ENCODE results near the gene NKAIN1. TPM values are rescaled to one million over a fixed set of nuclear protein-coding genes. Genes with fewer than 3 reads are reported as not detected.

NKAIN1 gene
- total and polyA plus RNA-seq, 2 donors (not counting 3 experiments of a cell fraction or from before 2014, with no cell fraction given): 0.29 to 0.40 TPM

DNA sequence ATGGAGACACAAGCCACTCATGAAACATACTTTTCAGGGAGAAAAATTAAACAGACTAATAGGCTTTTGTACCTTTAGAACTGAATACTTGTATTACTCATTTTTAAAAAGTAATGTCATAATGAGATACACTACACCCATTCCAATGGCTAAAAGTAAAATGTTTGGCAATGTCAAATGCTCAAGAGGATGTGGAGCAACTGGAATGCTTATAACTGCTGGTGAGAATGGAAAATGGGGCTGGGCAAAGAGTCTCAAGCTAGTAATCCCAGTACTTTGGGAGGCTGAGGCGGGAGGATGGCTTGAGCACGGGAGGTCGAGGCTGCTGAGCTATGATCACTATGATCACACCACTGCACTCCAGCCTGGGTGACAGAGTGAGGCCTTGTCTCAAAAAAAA is 86.3 kb downstream of the NKAIN1 start:
- no peak overlapping the region for H3K27ac ChIP-seq (ENCODE audit: insufficient read depth, low read depth, low read length)
- no peaks in the 10 kb centered on the region for H3K36me3 ChIP-seq (ENCODE audit: control insufficient read depth in 2 of 2, extremely low read depth in 1 of 2, insufficient read depth in 2 of 2, low read length in 2 of 2)
- no peaks in the 10 kb centered on the region for H4K20me1 ChIP-seq (replicated peaks; ENCODE audit: control insufficient read depth, extremely low read depth, insufficient read depth, low read length)
- no peak overlapping the region for H3K4me3 ChIP-seq (replicated peaks in 1 of 3; ENCODE audit: insufficient read depth in 1 of 3, low read depth in 1 of 3, low read length in 3 of 3)
- no peaks in the 10 kb centered on the region for H3K9me3 ChIP-seq (replicated peaks; ENCODE audit: control insufficient read depth, insufficient read depth, low read length)
- BruUV-seq (replicated peaks): no TSS peak
- no peaks in the 10 kb centered on the region for H3K27me3 ChIP-seq (ENCODE audit: control insufficient read depth in 2 of 2, insufficient read depth in 2 of 2, low read length in 2 of 2)
- CTCF ChIA-PET: interaction anchor here (1.6 to 1.8 kb wide), 2 partner anchors 9 to 26 kb away, joined by 3 to 5 read pairs; no protein-coding TSS in a partner anchor
- H3K4me1 ChIP-seq (ENCODE audit: control insufficient read depth, extremely low read depth, insufficient read depth, low read length): peaks cover 5% of the 10 kb centered on the region
- POLR2A ChIA-PET: interaction anchor here (0.7 kb wide), 1 partner anchor 32 kb away, joined by 3 read pairs; no protein-coding TSS in a partner anchor
- dilution Hi-C loops (cut with MboI; ENCODE audit: extremely low pct_ligation_motif_present, low sequenced_read_pairs): no loop called here
- H3K9ac ChIP-seq (replicated peaks; ENCODE audit: extremely low read depth, insufficient read depth, low read length): no peak overlapping the region
- TF ChIP-seq GATA2 (IDR thresholded peaks at IDR 0.05; ENCODE audit: insufficient read depth, insufficient read length, low read depth, low read length) (no peak), MYC (IDR thresholded peaks at IDR 0.05; ENCODE audit: low read depth, low read length) (no peak), POLR2A (IDR thresholded peaks at IDR 0.05; ENCODE audit: low read depth, low read length) (no peak), JUN (IDR thresholded peaks at IDR 0.05; ENCODE audit: borderline replicate concordance, insufficient read depth, insufficient read length, low read depth) (no peak), POLR2AphosphoS5 (IDR thresholded peaks at IDR 0.05; ENCODE audit: insufficient read depth, low read depth, low read length) (no peak), EZH2 (IDR thresholded peaks at IDR 0.05; ENCODE audit: borderline replicate concordance, low read depth, low read length, severe bottlenecking) (no peak), FOS (IDR thresholded peaks at IDR 0.05; ENCODE audit: borderline replicate concordance, insufficient read depth, low read length) (no peak)
- TF ChIP-seq, protein P1, sequence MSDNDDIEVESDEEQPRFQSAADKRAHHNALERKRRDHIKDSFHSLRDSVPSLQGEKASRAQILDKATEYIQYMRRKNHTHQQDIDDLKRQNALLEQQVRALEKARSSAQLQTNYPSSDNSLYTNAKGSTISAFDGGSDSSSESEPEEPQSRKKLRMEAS (IDR thresholded peaks at IDR 0.05; ENCODE audit: insufficient read depth, insufficient read length): no peak
- no peak overlapping the region for H3K4me2 ChIP-seq (ENCODE audit: insufficient read depth, low read length)
- FAIRE-seq: no peak
- DNase-seq (ENCODE audit: low read depth, low spot score): no peak
- intact Hi-C loops (cut with micrococcal nuclease): no loop called here
- no peaks in the 10 kb centered on the region for H3K9me1 ChIP-seq (replicated peaks; ENCODE audit: control insufficient read depth, extremely low read depth, insufficient read depth, low read length)
- H3K79me2 ChIP-seq (ENCODE audit: control insufficient read depth, insufficient read depth, low read length): no peaks in the 10 kb centered on the region
- H2AFZ ChIP-seq (ENCODE audit: low read depth, low read length): no peak overlapping the region
